ENCODE data around the gene SPG7.

SPG7 gene

GRCh38 chr16:89572073-89572484 is 63.9 kb downstream of the SPG7 start:
- no peak overlapping the region for H3K4me3 ChIP-seq (ENCODE audit: control insufficient read depth, low read depth, low read length)
- no peak for DNase-seq (ENCODE audit: low read depth)
- no peak for TF ChIP-seq CTCF (conservative IDR thresholded peaks at IDR 0.05; ENCODE audit: control insufficient read depth, insufficient read depth, low read depth, low read length)

- no peak for DNase-seq (ENCODE audit: low read depth)
- H3K4me3 ChIP-seq (ENCODE audit: control insufficient read depth, low read depth, low read length): no peak overlapping the region
- no peak for TF ChIP-seq CTCF (conservative IDR thresholded peaks at IDR 0.05; ENCODE audit: control insufficient read depth, insufficient read depth, low read depth, low read length)
These were observed 64.4 kb downstream of the SPG7 start for GRCh38 chr16:89572485-89573205.

GRCh38 chr16:89573826-89574680 is 65.8 kb downstream of the SPG7 start:
- H3K4me3 ChIP-seq (ENCODE audit: control insufficient read depth, low read depth, low read length): no peak overlapping the region
- DNase-seq (ENCODE audit: low read depth): no peak
- TF ChIP-seq CTCF (conservative IDR thresholded peaks at IDR 0.05; ENCODE audit: control insufficient read depth, insufficient read depth, low read depth, low read length): no peak

GRCh38 chr16:89574681-89575246 is 66.6 kb downstream of the SPG7 start:
- peak; percentile 71 for DNase-seq (ENCODE audit: low read depth)
- H3K4me3 ChIP-seq (ENCODE audit: control insufficient read depth, low read depth, low read length): peak overlapping the region; percentile 51
- TF ChIP-seq CTCF (conservative IDR thresholded peaks at IDR 0.05; ENCODE audit: control insufficient read depth, insufficient read depth, low read depth, low read length): no peak

- peak within 1 kb of the TSS; percentile 53 for H3K4me3 ChIP-seq (ENCODE audit: control insufficient read depth, low read depth, low read length)
- no peak for TF ChIP-seq CTCF (conservative IDR thresholded peaks at IDR 0.05; ENCODE audit: control insufficient read depth, insufficient read depth, low read depth, low read length)
- DNase-seq (ENCODE audit: low read depth): no peak
These were observed 67.3 kb downstream of the SPG7 start, which contains the start of gene CPNE7 for GRCh38 chr16:89575247-89576152. TSS of gene CPNE7 (plus strand) at chr16:89575758. CDS start at chr16:89575898, 140 bp downstream.
